ENCODE results near the gene AKNAD1. TPM values are rescaled to one million over a fixed set of nuclear protein-coding genes. Genes with fewer than 3 reads are reported as not detected.

AKNAD1 gene
- total and polyA plus RNA-seq, 2 experiments from 2014 or later: not detected

- no peak for TF ChIP-seq EZH2 (IDR thresholded peaks at IDR 0.05; ENCODE audit: insufficient read depth, poor library complexity, severe bottlenecking)
- no peak for TF ChIP-seq EZH2phosphoT487 (IDR thresholded peaks at IDR 0.05; ENCODE audit: insufficient read depth, low read depth)
- WGBS, 2 experiments (ENCODE audit: low coverage in 1 of 2, low lambda C conversion rate in 2 of 2, missing lambda C conversion rate in 2 of 2): 83 to 88% methylated on average over 2 of the region's 2 CpGs
- Histone ChIP-seq H3K27me3 (replicated peaks; ENCODE audit: insufficient read depth) (no peaks in the 10 kb centered on the region), H3K36me3 (ENCODE audit: low read depth) (no peaks in the 10 kb centered on the region), H3F3A (ENCODE audit: insufficient read depth) (peaks cover 2% of the 10 kb centered on the region; the same call in 1 of the 2 replicates), H3K4me3 (no peak overlapping the region), H3K9me2 (ENCODE audit: insufficient read depth) (no peaks in the 10 kb centered on the region), H4K20me1 (ENCODE audit: insufficient read depth) (no peaks in the 10 kb centered on the region), H3K4me1 (ENCODE audit: insufficient read depth) (peaks cover 4% of the 10 kb centered on the region), H3K27ac (no peak overlapping the region), H3K9ac (no peak overlapping the region), H3K9me3 (ENCODE audit: low read depth) (no peaks in the 10 kb centered on the region), H3K4me2 (ENCODE audit: unreplicated experiment) (no peak overlapping the region), H3K79me2 (ENCODE audit: insufficient read depth) (peaks cover 83% of the 10 kb centered on the region), H2AFZ (no peak overlapping the region)
- in situ Hi-C loops (cut with MboI): no loop called here
- DNase-seq: no peak
Observed at GRCh38 chr1:108886292-108886691, 29.4 kb upstream of the AKNAD1 start.

DNA sequence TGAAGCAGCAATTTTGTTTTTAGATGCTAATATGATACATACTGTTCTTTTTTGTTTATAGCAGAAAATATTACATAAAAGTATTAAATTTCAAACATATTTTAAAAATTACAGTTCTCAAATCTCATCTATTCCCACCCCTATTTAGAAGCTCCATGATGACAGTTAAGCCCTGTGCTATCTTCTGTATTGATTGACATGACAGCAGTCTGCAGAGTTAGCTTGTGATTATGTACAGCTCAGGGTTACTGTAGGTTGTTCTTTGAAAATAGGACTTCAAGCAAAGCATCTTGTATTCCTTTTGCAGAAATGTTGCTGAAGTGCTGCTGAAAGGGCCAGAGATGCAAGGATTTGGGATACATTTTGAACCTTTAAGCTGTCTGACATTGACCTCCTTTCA lies 28.1 kb upstream of the AKNAD1 start:
- no peak for TF ChIP-seq EZH2phosphoT487 (IDR thresholded peaks at IDR 0.05; ENCODE audit: insufficient read depth, low read depth)
- TF ChIP-seq EZH2 (IDR thresholded peaks at IDR 0.05; ENCODE audit: insufficient read depth, poor library complexity, severe bottlenecking): no peak
- no peaks in the 10 kb centered on the region for H3K9me2 ChIP-seq (ENCODE audit: insufficient read depth)
- H3K27ac ChIP-seq: no peak overlapping the region
- H3K4me2 ChIP-seq (ENCODE audit: unreplicated experiment): no peak overlapping the region
- no peak for DNase-seq
- H3K4me3 ChIP-seq: no peak overlapping the region
- H3K9me3 ChIP-seq (ENCODE audit: low read depth): no peaks in the 10 kb centered on the region
- in situ Hi-C loops (cut with MboI): no loop called here
- H3K4me1 ChIP-seq (ENCODE audit: insufficient read depth): peaks cover 12% of the 10 kb centered on the region
- no peaks in the 10 kb centered on the region for H4K20me1 ChIP-seq (ENCODE audit: insufficient read depth)
- H3K9ac ChIP-seq: no peak overlapping the region
- H3K27me3 ChIP-seq (replicated peaks; ENCODE audit: insufficient read depth): no peaks in the 10 kb centered on the region
- peaks cover 83% of the 10 kb centered on the region for H3K79me2 ChIP-seq (ENCODE audit: insufficient read depth)
- H2AFZ ChIP-seq: no peak overlapping the region
- peaks cover 10% of the 10 kb centered on the region; the same call in 1 of the 2 replicates for H3F3A ChIP-seq (ENCODE audit: insufficient read depth)
- no peaks in the 10 kb centered on the region for H3K36me3 ChIP-seq (ENCODE audit: low read depth)

DNA sequence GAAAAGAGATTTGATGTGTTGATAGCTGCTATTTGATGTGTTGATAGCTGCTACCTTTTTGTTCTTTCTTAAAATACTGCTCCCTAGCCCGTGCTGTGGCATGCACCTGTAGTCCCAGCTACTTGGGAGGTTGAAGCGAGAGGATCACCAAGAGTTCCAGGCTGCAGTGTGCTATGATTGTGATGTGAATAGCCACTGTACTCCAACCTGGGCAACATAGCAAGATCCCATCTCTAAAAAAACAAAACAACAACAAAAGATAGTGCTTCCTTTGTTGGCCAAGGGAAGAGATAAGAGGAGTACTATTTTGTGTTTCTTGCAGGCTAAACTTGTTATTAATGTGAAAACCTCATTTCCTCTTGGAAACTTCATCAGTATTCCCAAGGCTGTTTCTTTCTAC lies 25.9 kb upstream of the AKNAD1 start:
- WGBS, 2 experiments (ENCODE audit: low coverage in 1 of 2, low lambda C conversion rate in 2 of 2, missing lambda C conversion rate in 2 of 2): 96 to 97% methylated on average over 2 of the region's 2 CpGs
- no peaks in the 10 kb centered on the region for H3K9me2 ChIP-seq (ENCODE audit: insufficient read depth)
- no peak overlapping the region for H3K27ac ChIP-seq
- H3F3A ChIP-seq (ENCODE audit: insufficient read depth): peaks cover 10% of the 10 kb centered on the region; the same call in 1 of the 2 replicates
- H3K4me1 ChIP-seq (ENCODE audit: insufficient read depth): peaks cover 16% of the 10 kb centered on the region
- H3K27me3 ChIP-seq (replicated peaks; ENCODE audit: insufficient read depth): no peaks in the 10 kb centered on the region
- no peak for DNase-seq
- no peak overlapping the region for H2AFZ ChIP-seq
- no peaks in the 10 kb centered on the region for H3K9me3 ChIP-seq (ENCODE audit: low read depth)
- peaks cover 90% of the 10 kb centered on the region for H3K79me2 ChIP-seq (ENCODE audit: insufficient read depth)
- H4K20me1 ChIP-seq (ENCODE audit: insufficient read depth): no peaks in the 10 kb centered on the region
- TF ChIP-seq EZH2phosphoT487 (IDR thresholded peaks at IDR 0.05; ENCODE audit: insufficient read depth, low read depth) (no peak), EZH2 (IDR thresholded peaks at IDR 0.05; ENCODE audit: insufficient read depth, poor library complexity, severe bottlenecking) (no peak)
- in situ Hi-C loops (cut with MboI): no loop called here
- H3K4me2 ChIP-seq (ENCODE audit: unreplicated experiment): no peak overlapping the region
- H3K4me3 ChIP-seq: no peak overlapping the region
- no peak overlapping the region for H3K9ac ChIP-seq
- H3K36me3 ChIP-seq (ENCODE audit: low read depth): no peaks in the 10 kb centered on the region

DNA sequence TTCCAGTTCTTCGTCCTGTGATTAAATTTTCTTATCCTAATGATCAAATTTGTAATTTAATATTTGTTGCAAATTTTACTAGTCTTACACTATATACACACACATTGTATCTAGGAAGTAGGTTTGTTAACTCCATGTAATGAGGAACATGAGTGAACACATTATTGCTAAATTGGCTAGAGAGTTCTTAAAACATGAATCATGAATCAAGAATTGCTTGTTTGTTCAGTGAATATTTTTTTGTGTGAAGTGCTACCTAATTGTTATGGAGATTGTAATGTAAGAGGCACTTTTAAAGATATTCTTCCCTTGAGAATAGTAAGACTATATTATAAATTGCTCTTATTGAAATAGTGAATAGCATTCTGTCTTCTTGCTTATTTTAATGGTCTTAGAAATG lies 24.5 kb upstream of the AKNAD1 start:
- 53 to 65% methylated on average over 1 of the region's 1 CpG for WGBS, 2 experiments (ENCODE audit: low coverage in 1 of 2, low lambda C conversion rate in 2 of 2, missing lambda C conversion rate in 2 of 2)
- Histone ChIP-seq H3K4me3 (no peak overlapping the region), H3F3A (ENCODE audit: insufficient read depth) (peaks cover 10% of the 10 kb centered on the region; the same call in 1 of the 2 replicates), H3K27me3 (replicated peaks; ENCODE audit: insufficient read depth) (no peaks in the 10 kb centered on the region), H3K79me2 (ENCODE audit: insufficient read depth) (peaks cover 94% of the 10 kb centered on the region), H3K4me1 (ENCODE audit: insufficient read depth) (peaks cover 16% of the 10 kb centered on the region), H2AFZ (no peak overlapping the region), H3K9me2 (ENCODE audit: insufficient read depth) (no peaks in the 10 kb centered on the region), H3K27ac (no peak overlapping the region), H3K36me3 (ENCODE audit: low read depth) (no peaks in the 10 kb centered on the region), H3K4me2 (ENCODE audit: unreplicated experiment) (peak overlapping the region; percentile 50), H3K9ac (no peak overlapping the region), H3K9me3 (ENCODE audit: low read depth) (no peaks in the 10 kb centered on the region), H4K20me1 (ENCODE audit: insufficient read depth) (no peaks in the 10 kb centered on the region)
- TF ChIP-seq EZH2 (IDR thresholded peaks at IDR 0.05; ENCODE audit: insufficient read depth, poor library complexity, severe bottlenecking) (no peak), EZH2phosphoT487 (IDR thresholded peaks at IDR 0.05; ENCODE audit: insufficient read depth, low read depth) (no peak)
- DNase-seq: peak; percentile 72
- in situ Hi-C loops (cut with MboI): no loop called here

- in situ Hi-C loops (cut with MboI): no loop called here
- H3K27ac ChIP-seq: no peak overlapping the region
- H3K9me2 ChIP-seq (ENCODE audit: insufficient read depth): no peaks in the 10 kb centered on the region
- H3K9ac ChIP-seq: no peak overlapping the region
- peak overlapping the region; percentile 50 for H3K4me2 ChIP-seq (ENCODE audit: unreplicated experiment)
- peaks cover 90% of the 10 kb centered on the region for H3K79me2 ChIP-seq (ENCODE audit: insufficient read depth)
- no peak for TF ChIP-seq EZH2phosphoT487 (IDR thresholded peaks at IDR 0.05; ENCODE audit: insufficient read depth, low read depth)
- no peak for TF ChIP-seq EZH2 (IDR thresholded peaks at IDR 0.05; ENCODE audit: insufficient read depth, poor library complexity, severe bottlenecking)
- H3K27me3 ChIP-seq (replicated peaks; ENCODE audit: insufficient read depth): no peaks in the 10 kb centered on the region
- H3K4me1 ChIP-seq (ENCODE audit: insufficient read depth): peaks cover 16% of the 10 kb centered on the region
- no peaks in the 10 kb centered on the region for H3K9me3 ChIP-seq (ENCODE audit: low read depth)
- peaks cover 10% of the 10 kb centered on the region; the same call in 1 of the 2 replicates for H3F3A ChIP-seq (ENCODE audit: insufficient read depth)
- H4K20me1 ChIP-seq (ENCODE audit: insufficient read depth): no peaks in the 10 kb centered on the region
- H3K4me3 ChIP-seq: no peak overlapping the region
- H3K36me3 ChIP-seq (ENCODE audit: low read depth): no peaks in the 10 kb centered on the region
- DNase-seq: peak; percentile 41
- WGBS, 2 experiments (ENCODE audit: low coverage in 1 of 2, low lambda C conversion rate in 2 of 2, missing lambda C conversion rate in 2 of 2): 52 to 62% methylated on average over 3 of the region's 3 CpGs
- no peak overlapping the region for H2AFZ ChIP-seq
Observed at GRCh38 chr1:108880850-108881249, 24.0 kb upstream of the AKNAD1 start.

Data from GM23248 (cell line).